SKM-1 treated with dmso at 0.1 percent for 144 hours (cell line): ENCODE measurements around the gene DHRS4L2.
"Not testable (repeated sequence)": the region's sequence is repeated elsewhere in the genome, so short reads cannot be mapped to it uniquely, and the experiment has no call there.

Experiments
- DNase-seq: peaks from one replicate; lab custom pipeline; 2025; ENCODE audit not compliant: unreplicated experiment; lab: John Stamatoyannopoulos, UW

The DHRS4L2 gene

DNA sequence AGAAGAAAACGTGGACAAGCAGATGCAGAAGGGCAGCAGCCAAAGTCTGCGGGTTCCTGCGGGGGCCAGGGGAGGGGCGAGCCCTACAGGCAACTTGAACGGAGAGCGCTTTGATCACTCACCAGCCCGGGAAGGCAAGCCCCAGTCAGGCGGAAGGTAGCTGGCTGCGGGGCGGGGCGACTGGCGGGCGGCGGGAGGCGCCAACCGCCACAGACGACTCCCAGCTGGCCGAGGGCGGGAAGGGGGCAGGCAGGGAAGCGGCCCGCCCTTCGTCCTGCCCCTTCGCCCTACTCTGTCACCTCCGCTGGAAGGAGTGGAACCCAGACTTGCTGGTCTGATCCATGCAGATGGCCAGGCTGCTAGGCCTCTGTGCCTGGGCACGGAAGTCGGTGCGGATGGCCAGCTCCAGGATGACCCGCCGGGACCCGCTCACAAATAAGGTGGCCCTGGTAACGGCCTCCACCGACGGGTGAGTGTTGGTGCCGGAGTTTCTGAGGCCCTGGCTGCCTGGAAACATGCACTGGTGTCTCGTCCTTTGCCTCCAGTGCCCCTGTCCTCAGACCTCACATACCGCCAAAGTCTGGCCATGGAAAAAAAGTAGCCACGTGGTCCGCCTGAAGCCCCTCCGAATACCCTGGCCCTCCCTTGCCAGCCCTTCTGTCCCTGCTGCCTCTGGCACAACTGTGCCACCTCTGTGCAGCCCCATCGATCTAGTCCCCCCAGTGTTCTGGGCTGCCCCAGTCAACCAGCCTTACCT lies at the start of gene DHRS4L2:
Gene DHRS4L2, plus strand, starts transcription at position 323 of the 757 bp plus-strand sequence. Its CDS starts 19 bp downstream, at position 342.
- DNase-seq, result peak; percentile 35

DNA sequence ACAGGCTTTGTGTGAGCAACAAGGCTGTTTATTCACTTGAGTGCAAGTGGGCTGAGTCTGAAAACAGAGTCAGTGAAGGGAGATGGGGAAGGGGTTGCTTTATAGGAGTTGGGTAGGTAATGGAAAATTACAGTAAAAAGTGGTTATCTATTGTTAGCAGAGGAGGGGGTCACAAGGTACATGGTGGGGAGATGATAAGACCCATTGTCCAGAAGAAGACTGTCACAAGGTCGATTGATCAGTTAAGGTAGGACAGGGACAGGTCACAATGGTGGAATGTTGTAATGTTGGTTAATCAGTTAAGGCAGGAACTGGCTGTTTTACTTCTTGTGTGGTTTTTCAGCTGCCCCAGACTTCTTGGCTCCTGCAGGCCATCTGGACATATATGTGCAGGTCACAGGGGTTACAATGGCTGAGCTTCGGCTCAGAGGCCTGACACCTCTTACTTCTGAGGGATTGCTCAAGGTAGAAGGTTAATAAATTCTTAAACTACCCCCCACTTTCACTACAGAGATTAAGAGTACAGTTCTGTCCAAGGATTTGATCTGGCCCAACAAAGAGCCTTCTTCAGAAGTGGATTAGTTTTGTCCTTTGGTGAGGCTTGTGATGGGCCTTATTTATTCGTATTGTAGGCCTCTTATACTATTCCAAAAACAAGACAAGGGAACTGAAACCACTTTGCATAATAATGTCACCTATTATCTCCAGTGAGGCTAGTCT lies 49.0 kb upstream of the DHRS4L2 start:
- no peak for DNase-seq

DNA sequence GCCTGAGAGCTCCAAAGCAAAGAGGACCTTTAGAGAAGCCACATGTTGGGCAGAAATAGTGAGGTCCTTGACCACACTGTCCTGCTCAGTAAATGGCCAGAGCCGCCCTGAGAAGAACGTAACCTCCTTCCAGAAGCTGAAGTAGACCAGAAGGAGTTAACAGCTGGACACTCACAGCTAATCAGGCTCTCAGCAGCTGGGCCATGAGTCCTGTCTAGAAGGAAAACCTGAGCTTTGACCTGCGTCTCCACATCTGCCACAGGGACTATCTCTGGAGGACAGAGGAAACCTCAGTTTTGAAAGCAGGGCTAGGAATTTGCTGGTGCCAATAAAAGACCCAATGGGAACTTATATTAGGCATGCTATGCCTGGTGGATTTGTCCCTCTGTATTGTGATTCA lies 47.5 kb upstream of the DHRS4L2 start:
- DNase-seq, result no peak

DNA sequence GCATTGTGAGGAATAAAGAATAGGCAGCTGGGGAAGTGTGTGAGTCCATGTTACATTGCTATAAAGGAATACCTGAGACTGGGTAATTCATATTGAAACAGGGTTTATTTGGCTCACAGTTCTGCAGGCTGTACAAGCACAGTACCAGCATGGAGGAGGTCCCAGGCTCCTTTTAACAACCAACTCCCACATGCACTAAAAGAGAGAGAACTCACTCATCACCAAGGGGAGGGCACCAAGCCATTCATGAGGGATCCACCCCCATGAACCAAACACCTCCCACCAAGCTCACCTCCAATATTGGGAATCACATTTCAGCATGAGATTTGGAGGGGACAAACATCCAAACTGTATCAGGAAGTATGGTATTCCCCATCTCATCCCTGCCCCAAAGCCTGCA lies 47.1 kb upstream of the DHRS4L2 start:
- DNase-seq, result no peak

DNA sequence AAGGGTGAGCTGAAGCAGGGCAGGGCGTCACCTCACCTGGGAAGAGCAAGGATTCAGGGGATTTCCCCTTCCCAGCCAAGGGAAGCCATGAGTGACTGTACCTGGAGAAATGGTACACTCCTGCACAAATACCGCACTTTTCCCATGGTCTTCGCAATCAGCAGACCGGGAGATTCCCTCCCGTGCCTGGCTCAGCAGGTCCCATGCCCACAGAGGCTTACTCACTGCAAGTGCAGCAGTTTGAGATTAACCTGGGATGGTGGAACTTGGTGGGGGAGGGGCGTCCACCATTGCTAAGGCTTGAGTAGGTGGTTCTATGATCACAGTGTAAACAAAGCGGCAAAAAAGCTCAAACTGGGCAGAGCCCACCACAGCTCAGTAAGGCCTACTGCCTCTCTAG lies 46.1 kb upstream of the DHRS4L2 start:
- DNase-seq, result no peak

DNA sequence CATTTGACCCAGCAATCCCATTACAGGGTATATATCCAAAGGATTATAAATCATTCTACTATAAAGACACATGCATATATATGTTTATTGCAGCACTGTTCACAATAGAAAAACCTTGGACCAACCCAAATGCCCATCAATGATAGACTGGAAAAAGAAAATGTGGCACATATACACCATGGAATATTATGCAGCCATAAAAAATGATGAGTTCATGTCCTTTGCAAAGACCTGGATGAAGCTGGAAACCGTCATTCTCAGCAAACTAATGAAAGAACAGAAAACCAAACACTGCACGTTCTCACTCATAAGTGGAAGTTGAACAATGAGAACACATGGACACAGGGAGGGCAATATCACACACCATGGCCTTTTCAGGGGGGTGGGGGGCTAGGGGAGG lies 39.7 kb upstream of the DHRS4L2 start:
- not testable (repeated sequence) for DNase-seq

DNA sequence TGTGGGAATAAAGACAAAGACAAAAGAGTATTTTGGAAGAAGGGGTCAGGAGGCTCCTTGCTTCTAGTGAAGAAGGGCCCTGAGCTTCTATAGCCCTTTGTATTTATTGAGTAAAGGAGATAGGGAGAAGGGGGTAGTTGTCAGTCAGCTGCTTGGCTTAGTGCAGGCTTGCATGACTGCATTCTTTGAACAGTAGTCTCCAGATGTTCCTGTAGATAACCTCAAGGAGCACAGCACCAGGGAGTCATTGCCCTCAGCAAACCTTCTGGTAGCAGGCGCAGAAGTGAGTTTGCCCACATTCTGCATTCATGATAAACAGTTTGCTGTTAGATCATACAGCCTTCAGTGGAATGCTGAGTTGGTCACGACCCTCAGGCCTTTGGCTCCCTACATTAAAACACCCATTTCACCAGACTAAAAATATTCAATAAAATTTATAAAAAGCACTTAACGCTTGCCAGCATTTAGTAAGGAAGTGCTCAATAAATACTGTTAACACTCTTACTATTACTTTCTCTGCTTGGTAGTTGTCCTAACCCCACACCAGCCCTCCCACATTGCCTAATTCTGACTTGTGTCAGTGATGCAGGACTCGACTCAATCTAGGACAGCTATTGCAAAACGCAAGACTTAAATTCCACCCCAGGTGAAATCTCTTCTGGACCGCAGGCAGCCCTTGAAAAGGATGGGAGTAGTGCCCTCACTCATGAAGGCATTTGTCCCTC lies 38.2 kb upstream of the DHRS4L2 start:
- DNase-seq, result no peak

DNA sequence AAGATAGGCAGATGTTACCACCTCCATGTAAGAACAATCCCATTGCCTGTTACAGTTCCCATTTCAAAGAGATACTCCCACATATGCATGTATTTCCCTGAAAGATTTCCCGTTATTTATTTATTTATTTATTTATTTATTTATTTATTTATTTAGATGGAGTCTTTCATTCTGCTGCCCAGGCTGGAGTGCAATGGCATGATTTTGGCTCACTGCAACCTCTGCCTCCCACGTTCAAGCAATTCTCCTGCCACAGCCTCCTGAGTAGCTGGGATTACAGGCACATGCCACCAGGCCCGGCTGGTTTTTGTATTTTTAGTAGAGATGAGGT lies 37.6 kb upstream of the DHRS4L2 start:
- not testable (repeated sequence) for DNase-seq

DNA sequence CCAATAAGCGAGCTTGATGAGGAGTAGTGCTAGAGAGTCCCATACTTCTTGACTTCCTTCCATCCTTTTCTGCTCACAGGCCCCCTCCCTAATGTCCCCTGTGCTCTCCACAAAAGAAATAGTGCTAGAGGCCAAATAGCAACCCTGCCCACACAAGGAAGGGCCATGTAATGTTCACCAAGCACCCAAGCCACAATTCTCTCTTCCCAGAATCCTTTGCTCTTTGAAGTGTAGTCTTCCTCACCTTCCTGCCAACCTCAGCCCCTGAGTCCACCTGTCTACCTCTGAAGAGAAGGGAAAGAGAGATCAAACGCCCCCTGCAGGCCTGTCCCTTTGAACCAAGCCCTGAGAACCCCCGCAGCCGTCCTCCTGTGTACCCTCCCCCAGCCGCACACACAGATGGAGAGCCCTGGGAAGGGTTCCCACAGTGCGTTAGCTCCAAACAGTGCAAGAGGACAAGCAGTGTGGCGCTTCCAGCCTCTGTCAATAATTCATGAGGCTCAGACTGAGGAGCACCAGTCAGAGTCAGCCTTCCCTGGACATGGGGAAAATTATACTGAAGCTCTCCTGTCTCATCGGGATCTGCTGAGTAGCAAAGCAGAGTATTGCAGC lies 37.0 kb upstream of the DHRS4L2 start:
- DNase-seq, result no peak

DNA sequence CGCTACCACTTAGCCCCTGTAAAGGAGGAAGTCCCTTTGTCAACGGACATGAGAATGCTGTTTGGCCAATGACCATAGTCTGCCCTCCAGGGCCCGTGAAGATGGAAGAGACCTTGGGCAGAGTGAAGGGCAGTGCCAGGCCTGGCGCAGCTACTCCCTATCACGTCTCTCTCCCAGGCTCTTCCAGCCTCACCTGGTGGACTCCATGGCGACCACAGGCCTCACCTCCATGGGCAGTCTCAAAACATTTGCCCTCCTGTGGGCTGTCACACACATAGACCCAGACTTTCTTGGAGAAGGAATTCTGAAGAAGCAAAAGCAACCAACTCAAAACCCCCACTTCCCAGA lies 35.6 kb upstream of the DHRS4L2 start:
- DNase-seq, result not testable (repeated sequence)

DNA sequence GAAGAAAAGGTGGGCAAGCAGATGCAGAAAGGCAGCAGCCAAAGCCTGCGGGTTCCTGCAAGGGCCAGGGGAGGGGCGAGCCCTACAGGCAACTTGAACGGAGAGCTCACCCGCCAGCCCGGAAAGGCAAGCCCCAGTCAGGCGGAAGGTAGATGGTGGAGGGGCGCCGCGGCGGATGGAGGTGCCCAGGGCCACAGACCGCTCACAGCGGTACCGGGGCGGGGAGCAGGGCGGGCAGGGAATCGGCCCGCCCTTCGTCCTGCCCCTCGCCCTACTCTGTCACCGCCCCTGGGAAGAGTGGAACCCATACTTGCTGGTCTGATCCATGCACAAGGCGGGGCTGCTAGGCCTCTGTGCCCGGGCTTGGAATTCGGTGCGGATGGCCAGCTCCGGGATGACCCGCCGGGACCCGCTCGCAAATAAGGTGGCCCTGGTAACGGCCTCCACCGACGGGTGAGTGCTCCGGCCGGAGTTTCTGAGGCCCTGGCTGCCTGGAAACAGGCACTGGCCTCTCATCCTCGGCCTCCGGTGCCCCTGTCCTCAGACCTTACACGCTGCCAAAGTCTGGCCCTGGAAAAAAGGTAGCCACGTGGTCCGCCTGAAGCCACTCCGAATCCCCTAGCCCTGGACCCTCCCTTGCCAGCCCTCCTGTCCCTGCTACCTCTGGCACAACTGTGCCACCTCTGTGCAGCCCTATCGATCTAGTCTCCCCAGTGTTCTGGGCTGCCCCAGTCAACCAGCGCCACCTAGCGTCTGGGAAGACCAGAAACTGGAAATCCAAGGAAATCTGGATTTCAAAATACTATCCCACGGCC lies 35.1 kb upstream of the DHRS4L2 start, which contains the start of gene DHRS4:
Gene DHRS4, plus strand, starts transcription at position 307 of the 815 bp plus-strand sequence. Its CDS starts 19 bp downstream, at position 326.
- peak; percentile 16 for DNase-seq

DNA sequence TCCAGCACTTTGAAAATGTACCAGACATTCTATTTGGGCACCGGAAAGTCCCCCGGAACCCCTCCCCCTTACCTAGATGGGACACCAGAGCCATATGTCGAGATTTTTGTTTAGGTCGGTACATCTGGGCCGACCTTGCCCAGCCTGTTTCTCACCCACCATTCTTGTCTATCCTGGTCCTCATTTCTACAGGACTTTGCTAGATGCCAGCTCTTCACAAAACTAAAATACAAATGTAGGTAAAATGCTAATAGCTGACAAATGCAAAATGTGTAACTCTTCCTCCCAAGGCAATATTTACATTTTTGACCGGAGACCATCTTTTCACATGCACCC lies 34.5 kb upstream of the DHRS4L2 start:
- DNase-seq, result not testable (repeated sequence)

DNA sequence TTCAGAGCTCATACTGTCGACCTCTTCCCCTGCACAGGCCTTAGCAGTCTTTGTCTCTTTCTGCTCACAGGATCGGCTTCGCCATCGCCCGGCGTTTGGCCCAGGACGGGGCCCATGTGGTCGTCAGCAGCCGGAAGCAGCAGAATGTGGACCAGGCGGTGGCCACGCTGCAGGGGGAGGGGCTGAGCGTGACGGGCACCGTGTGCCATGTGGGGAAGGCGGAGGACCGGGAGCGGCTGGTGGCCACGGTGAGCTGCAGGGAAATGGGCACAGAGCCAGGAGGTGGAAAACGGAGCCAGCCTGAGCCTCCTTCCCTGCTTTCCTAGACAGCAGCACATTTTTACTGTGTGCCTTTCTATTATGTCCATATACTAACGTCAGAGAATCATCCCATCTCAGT lies 33.8 kb upstream of the DHRS4L2 start:
- not testable (repeated sequence) for DNase-seq

DNA sequence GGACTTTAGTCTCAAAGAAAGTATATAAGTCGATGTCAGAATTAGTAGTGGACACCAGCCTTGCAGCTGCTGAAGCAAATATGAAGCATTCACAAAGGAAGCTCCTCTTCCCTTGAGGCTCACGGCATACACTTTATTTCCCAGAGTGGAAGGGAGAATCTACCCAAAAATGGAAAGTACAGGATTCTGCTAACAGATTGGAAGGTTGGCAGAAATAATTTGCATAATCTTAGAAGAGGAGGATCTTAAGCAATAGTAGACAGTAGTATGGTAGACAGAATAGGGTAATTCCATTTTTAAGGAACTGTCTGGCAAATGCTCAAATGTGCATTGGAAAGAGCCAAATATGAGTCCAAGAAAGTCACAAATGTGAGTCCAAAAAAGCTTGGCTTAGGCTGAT lies 32.9 kb upstream of the DHRS4L2 start:
- DNase-seq, result not testable (repeated sequence)

DNA sequence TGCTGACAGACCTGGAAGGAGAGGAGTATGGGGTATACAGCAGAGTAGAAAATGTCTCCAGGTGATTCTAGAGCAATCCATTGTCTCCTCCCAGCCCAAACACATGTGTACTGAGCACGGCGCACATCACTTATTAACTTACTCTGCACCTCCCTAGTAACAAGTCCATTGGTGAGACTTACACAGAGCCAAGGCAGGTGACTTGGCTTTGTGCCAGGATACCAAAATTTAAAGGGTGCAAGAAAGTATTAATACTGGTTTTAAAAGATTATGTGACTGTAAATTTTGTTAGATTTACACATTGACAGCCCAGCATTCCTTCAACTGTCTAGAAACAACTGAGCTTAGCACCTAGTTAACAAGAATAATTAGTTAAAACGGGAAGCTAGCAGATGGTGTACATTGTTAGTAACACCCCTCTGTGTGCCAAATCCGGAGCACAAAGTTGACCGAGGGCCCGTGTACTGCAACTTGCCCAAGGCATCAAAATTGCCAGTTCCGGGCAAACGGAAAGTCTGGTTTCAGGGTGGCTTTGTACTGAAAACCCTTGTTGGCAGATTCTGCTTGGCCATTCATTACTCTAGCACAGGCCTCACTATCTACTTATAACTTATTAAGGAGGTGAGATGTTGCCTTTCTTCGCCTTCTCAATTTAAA lies 30.7 kb upstream of the DHRS4L2 start:
- not testable (repeated sequence) for DNase-seq

DNA sequence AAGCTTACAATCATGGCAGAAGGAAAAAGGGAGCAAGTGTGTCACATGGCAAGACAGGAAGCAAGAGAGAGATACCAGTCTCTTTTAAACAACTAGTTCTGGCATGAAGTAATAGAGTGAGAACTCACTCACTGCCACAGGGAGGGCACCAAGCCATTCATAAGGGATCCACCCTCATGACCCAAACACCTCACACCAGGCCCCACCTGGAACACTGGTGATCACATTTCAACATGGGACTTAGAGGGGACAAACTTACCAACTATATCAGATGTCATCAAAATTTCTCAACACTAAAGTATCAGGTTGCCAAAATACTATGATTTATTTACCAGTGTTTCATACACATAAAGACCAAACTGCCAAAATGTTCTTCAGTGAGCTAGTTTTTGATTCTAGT lies 27.8 kb upstream of the DHRS4L2 start:
- DNase-seq, result not testable (repeated sequence)

DNA sequence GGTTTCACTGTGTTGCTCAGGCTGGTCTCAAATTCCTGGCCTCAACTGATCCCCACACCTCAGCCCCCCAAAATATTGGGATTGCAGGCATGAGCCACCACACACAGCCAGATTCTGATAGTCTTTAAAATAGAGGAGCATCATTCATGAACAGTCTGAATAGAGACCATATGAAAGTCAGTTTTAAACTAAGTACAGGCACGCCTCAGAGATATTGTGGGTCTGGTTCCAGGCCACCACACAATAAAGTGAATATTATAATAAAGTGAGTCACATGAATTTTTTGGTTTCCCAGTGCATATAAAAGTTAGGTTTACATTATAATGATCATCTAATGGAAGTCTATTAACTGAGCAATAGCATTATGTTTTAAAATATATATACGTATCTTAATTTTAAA lies 27.0 kb upstream of the DHRS4L2 start:
- not testable (repeated sequence) for DNase-seq

DNA sequence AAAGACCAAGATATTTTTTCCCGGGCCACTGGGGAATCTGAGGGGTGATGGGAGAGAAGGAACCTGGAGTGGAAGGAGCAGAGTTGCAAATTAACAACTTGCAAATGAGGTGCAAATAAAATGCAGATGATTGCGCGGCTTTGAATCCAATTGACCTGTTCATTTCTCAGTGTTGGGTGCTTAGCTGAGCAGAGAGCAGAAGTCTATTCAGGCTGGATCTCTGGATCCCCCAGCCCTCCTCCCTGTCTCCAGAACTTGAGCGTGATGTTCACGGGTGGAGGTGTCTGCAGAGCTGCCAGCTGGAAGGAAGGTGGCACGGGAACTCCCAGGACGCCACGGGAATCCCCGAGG lies 19.6 kb upstream of the DHRS4L2 start:
- DNase-seq, result not testable (repeated sequence)

DNA sequence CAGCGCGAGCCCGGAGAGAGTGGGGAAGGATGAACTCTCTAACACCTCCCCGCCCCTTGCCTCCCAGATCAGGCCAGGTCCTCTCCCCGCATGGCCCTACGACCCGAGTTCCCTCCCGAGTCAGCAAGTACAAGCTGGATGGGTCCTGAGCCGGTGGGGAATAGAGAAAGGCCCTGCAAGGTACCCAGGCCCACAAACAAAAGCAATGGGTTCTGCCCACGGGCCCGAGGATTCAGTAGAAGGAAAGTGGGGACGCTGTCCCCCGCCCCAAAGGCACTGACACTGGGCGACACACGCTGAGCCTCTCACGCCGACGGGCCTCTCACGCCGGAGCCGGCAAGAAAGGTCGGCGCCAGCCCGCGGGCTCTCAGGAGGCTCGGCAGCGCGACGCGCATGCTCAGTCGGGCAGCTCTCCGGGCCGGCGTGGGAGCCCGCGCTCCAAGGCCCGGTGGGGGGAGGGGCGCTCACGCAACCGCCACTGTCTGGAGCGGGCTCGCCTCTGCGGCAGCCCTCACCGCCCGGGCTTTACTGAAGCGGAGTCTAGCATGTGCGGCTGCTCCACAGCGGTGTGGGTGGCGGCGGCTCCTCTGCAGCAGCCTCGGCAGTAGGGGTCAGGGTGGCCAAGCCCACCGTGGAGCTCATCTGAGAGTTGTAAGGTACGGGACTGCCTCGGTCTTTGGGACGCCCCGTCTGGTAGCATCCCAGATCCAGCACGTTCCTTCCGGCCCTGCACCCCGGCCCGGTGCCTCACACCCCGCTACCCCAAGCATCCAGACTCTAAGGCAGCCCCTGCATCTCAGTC lies 19.0 kb upstream of the DHRS4L2 start:
- DNase-seq, result not testable (repeated sequence)
